Stimulated activated naive CD8-positive, alpha-beta T cell treated with anti-CD3 and anti-CD28 coated beads, Interleukin-15, Interleukin-2, amounts not matched to agents 100 ng/mL and 50 ng/mL, for 24 hours (primary cell): ENCODE data around the gene KRT4.

Source experiments
- H3K27ac Mint-ChIP-seq: one replicate; pipeline ENCODE4 v1.8.0; 2021; ENCODE audit warnings: mild to moderate bottlenecking, mixed read lengths
- H3K27me3 Mint-ChIP-seq: one replicate; pipeline ENCODE4 v1.8.0; 2021; ENCODE audit warnings: mixed read lengths
- H3K36me3 Mint-ChIP-seq: one replicate; pipeline ENCODE4 v1.8.0; 2021; ENCODE audit warnings: low read depth, mixed read lengths
- H3K4me1 Mint-ChIP-seq: one replicate; pipeline ENCODE4 v1.8.0; 2021; ENCODE audit warnings: low read depth, mixed read lengths
- H3K4me3 Mint-ChIP-seq: one replicate; pipeline ENCODE4 v1.8.0; 2021; ENCODE audit warnings: mild to moderate bottlenecking, mixed read lengths
- H3K9me3 Mint-ChIP-seq: one replicate; pipeline ENCODE4 v1.8.0; 2021; ENCODE audit warnings: mixed read lengths

KRT4 gene

DNA sequence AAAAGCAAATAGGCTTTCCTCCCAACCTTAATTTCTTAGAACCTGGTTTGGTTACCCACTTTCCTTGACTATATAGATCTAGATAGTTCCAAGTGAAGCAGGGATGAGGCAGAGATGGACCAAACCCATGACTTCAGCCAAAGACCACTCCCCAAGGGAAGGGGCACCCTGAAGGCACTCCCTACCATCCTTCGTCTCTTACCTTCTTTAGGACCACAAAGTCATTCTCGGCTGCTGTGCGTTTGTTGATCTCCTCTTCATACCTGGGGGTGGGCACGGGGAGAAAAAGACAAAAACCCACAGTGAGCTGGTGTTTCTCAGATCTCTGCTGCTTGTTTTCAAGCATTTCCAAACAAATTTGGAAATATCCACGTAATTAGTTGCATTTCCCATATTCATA is 3.4 kb downstream of the KRT4 start:
- no peak overlapping the region for H3K27ac Mint-ChIP-seq
- H3K4me1 Mint-ChIP-seq: no peaks in the 10 kb centered on the region
- H3K4me3 Mint-ChIP-seq: no peak overlapping the region
- H3K9me3 Mint-ChIP-seq: no peaks in the 10 kb centered on the region
- H3K36me3 Mint-ChIP-seq: no peaks in the 10 kb centered on the region
- H3K27me3 Mint-ChIP-seq: no peaks in the 10 kb centered on the region

DNA sequence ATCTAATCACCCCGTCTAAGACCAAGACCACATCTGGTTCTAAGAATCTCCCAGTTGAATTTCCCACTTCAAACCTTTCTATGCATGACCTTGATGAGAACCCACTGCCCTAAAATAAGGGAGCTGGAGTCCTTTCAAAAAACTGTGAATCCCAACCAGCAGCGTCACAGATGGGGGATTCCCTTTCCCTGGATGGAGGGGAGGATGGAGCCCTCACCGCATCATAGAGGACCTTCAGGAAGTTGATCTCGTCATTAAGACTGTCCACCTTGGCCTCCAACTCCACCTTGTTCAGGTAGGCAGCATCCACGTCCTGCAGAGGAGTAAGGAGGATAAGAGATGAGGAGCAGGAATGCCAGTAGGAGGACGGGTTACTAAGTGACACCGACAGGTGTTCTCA is 4.8 kb downstream of the KRT4 start:
- no peaks in the 10 kb centered on the region for H3K27me3 Mint-ChIP-seq
- H3K9me3 Mint-ChIP-seq: no peaks in the 10 kb centered on the region
- no peak overlapping the region for H3K27ac Mint-ChIP-seq
- no peak overlapping the region for H3K4me3 Mint-ChIP-seq
- no peaks in the 10 kb centered on the region for H3K4me1 Mint-ChIP-seq
- no peaks in the 10 kb centered on the region for H3K36me3 Mint-ChIP-seq

DNA sequence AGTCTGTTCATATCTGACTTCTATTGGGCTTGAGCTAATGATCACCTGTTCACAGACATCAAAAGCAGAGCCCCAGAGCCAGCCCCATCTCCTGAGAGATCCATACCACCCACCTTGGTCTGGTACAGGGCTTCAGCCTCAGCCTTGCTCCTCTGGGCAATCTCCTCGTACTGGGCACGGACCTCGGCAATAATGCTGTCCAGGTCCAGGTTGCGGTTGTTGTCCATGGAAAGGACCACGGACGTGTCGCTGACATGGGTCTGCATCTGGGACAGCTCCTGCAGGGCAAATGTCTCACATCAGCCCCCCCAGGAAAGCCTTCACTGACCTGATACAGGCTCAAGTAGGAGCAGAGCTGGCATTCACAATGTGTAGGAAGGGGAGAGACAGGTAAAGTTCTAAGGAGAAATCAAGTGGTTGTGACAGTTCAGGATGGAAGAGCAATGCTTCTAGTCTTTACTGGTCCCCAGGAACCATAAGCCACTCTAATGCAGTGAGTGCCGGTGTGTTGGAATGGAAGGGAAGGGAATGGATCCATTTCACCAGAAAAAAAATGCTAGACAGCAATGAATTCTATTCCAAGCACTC is 5.2 kb downstream of the KRT4 start:
- Mint-ChIP-seq H3K9me3 (no peaks in the 10 kb centered on the region), H3K4me3 (no peak overlapping the region), H3K27me3 (no peaks in the 10 kb centered on the region), H3K4me1 (no peaks in the 10 kb centered on the region), H3K36me3 (no peaks in the 10 kb centered on the region), H3K27ac (no peak overlapping the region)

DNA sequence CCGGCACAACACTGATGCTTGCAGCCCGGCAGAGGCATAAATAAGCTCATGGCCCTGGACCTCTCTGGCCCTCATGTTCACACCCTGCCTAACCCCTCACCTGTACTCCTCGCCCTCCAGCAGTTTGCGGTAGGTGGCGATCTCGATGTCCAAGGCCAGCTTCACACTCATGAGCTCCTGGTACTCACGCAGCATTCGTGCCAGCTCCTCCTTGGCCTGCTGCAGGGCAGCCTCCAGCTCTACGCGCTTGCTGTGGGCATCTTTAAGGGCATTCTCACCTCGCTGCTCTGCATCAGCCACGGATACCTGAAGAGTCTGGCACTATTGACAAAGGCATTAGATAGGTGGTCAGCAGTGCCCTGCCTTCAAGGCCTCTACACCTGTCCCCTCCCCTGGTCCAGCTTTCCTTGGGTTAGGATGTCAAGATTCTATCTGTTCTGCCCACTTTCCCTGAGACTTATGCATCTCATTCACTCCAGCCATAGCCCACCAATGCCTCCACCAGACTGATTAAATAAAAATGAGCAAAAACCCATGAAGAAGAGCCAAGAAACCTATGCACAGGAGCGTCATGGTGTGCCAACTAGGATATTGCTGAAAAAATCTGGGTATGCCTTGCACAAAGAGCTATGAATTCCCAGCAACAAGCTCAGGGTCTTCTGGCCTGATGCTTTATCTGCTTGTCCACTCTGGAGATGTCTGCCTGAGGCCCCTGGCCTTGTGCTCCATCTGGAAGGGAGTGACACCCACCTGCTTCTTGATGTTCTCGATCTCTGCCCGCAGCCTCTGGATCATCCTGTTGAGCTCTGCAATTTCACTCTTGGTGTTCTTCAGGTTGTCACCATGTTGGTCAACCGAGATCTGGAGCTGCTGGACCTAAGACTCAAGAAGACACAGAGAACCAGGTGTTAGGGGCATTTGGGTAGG is 6.1 kb downstream of the KRT4 start:
- no peaks in the 10 kb centered on the region for H3K4me1 Mint-ChIP-seq
- H3K36me3 Mint-ChIP-seq: no peaks in the 10 kb centered on the region
- H3K4me3 Mint-ChIP-seq: no peak overlapping the region
- no peaks in the 10 kb centered on the region for H3K27me3 Mint-ChIP-seq
- no peaks in the 10 kb centered on the region for H3K9me3 Mint-ChIP-seq
- H3K27ac Mint-ChIP-seq: no peak overlapping the region

DNA sequence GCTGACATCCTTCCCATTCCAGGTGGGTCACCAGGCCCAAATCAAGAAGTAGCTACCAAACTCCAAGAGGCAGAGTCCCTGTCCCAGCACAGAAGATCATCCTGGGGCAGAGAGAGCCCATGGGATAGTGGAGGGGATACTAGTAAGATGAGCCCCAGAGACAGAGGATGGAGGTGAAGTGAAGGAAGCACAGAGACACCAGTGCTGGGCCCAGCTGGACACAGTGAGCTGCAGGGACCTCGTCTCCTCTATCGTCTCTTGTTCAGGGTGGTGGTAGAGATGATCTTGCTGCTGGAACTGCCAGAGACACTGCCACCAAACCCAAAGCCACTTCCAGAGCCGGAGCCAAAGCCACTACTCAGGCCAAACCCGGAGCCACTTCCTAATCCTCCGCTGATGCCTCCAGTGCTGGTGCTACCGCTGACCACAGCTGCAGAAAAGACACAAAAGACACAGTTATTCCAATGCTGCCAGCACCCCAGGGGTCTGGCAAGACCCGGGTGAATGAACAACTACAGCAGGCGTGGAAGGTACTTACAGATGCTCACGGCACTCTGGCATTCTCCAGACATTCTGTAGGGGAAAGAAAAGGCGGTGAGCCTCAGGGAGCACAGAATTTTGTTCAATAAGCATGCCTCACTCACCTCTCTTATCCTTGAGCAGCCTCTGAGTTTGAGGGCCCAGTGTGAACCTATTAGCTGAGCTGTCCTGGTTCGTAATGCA is 6.9 kb downstream of the KRT4 start:
- no peaks in the 10 kb centered on the region for H3K36me3 Mint-ChIP-seq

DNA sequence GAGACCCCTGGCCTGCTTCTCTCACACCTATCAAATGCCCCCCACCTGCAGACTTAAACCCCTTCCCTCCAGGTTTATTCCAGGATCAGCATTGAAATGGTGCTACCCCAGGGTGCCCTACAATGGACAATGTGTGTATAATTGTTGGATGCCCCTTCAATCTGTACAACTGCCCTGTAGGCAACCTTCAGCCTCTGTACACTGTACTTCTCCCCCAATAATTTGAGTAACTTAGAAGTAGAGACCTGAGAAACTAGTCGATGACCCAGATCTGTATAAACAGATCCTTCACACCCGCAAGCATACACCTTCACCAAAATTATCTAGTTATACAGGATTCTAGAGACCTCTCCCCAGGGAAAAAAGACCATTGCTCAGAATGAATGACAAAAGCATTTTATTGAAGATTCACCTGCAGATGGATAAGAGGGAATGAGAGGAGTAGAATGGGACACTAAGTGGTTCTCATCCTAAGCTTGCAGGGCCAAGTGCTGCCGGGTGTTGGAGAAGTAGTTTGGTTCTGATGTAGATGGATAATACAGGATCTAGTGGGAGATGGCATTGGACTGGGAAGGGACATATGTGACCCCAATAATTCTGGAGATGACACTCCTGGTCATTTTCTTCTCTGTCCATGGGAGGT is 7.6 kb downstream of the KRT4 start:
- Mint-ChIP-seq H3K27ac (no peak overlapping the region), H3K36me3 (no peaks in the 10 kb centered on the region), H3K27me3 (no peaks in the 10 kb centered on the region), H3K9me3 (no peaks in the 10 kb centered on the region), H3K4me1 (no peaks in the 10 kb centered on the region), H3K4me3 (no peak overlapping the region)

More for the DNA sequence above, 6.9 kb downstream of the KRT4 start:
- no peak overlapping the region for H3K4me3 Mint-ChIP-seq
- H3K27me3 Mint-ChIP-seq: no peaks in the 10 kb centered on the region
- no peaks in the 10 kb centered on the region for H3K9me3 Mint-ChIP-seq
- H3K27ac Mint-ChIP-seq: no peak overlapping the region
- H3K4me1 Mint-ChIP-seq: no peaks in the 10 kb centered on the region

DNA sequence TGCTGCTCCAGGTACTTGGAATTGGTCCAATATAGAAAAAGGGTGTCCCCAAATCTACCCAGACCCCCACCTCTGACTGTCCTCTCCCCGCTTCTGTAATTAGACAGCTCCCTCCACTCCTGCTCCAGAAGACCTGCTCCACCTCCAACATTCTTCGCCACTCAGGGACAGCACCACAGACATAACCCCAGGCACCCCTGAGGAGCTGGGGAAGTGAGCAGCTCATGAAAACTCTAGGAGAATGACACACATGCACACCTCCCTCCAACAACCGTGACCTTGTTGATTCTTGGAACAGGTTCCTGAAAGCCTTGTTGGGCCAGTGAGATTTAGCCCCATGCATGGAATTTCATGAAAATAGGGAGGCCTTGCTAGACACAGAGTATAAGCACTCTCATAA is 8.2 kb downstream of the KRT4 start:
- H3K4me3 Mint-ChIP-seq: no peak overlapping the region
- H3K9me3 Mint-ChIP-seq: no peaks in the 10 kb centered on the region
- H3K4me1 Mint-ChIP-seq: no peaks in the 10 kb centered on the region
- H3K36me3 Mint-ChIP-seq: no peaks in the 10 kb centered on the region
- H3K27me3 Mint-ChIP-seq: no peaks in the 10 kb centered on the region
- no peak overlapping the region for H3K27ac Mint-ChIP-seq

DNA sequence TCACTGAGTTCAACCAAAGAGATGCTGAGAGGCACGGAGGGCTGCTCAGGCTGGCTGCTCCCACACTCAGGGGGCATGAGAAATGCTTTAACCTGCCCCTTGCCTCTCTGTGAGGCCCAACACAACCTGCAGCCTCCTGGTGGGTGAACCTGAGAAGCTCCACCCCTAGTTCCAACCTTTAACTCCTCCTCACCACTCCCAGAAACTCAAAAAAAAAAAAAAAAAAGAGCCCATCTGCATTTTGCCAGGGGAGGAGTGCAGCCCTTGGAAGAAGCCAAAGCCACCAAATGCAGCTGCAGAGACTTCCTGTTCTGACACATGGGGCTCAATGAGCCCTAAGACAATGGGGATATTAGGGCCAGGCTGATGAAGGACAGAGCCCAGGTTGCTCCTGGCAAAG is 8.9 kb downstream of the KRT4 start:
- no peaks in the 10 kb centered on the region for H3K9me3 Mint-ChIP-seq
- H3K4me3 Mint-ChIP-seq: no peak overlapping the region
- no peaks in the 10 kb centered on the region for H3K36me3 Mint-ChIP-seq
- H3K4me1 Mint-ChIP-seq: no peaks in the 10 kb centered on the region
- no peak overlapping the region for H3K27ac Mint-ChIP-seq
- H3K27me3 Mint-ChIP-seq: no peaks in the 10 kb centered on the region

DNA sequence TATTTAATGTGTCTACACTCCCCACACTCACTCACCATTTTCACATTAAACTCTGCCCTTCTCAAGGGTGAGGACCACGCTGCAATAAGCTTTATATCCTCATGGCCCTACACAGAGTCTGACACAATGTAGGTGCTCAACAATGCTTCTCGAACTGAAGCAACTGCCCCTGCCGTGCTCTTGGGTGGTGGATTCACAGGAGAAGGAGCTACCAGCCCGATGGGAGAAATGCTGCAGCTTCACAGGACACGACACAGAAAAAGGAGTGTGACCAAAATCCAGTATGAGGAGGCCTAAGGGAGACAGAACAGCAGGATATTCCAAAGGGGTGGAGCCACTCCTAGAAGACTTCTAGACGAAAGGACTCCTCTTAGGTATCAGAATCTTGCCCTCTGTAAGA is 11.5 kb downstream of the KRT4 start:
- Mint-ChIP-seq H3K27ac (no peak overlapping the region), H3K4me1 (no peaks in the 10 kb centered on the region), H3K27me3 (no peaks in the 10 kb centered on the region), H3K9me3 (no peaks in the 10 kb centered on the region), H3K36me3 (no peaks in the 10 kb centered on the region), H3K4me3 (no peak overlapping the region)

DNA sequence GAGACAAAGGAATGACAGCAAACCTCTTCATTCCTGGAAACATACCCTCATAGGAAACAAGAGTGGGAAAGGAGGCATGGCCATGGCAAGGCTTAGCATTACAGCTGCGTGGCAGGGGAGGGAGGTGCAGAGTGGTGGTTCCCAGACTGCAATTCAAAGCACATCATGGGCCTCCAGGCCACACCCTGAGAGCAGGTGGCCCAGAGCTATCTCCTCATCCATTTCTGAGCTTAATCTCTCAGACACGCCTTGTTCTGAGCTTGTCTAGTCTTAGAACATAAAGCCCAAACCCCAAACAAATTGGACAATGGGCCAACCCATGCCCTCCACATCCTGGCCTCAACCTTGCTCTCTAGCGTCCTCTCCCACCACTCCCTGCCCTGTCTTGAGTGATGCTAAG is 12.1 kb downstream of the KRT4 start:
- Mint-ChIP-seq H3K9me3 (no peaks in the 10 kb centered on the region), H3K4me3 (no peak overlapping the region), H3K27me3 (no peaks in the 10 kb centered on the region), H3K27ac (no peak overlapping the region), H3K36me3 (no peaks in the 10 kb centered on the region), H3K4me1 (no peaks in the 10 kb centered on the region)

DNA sequence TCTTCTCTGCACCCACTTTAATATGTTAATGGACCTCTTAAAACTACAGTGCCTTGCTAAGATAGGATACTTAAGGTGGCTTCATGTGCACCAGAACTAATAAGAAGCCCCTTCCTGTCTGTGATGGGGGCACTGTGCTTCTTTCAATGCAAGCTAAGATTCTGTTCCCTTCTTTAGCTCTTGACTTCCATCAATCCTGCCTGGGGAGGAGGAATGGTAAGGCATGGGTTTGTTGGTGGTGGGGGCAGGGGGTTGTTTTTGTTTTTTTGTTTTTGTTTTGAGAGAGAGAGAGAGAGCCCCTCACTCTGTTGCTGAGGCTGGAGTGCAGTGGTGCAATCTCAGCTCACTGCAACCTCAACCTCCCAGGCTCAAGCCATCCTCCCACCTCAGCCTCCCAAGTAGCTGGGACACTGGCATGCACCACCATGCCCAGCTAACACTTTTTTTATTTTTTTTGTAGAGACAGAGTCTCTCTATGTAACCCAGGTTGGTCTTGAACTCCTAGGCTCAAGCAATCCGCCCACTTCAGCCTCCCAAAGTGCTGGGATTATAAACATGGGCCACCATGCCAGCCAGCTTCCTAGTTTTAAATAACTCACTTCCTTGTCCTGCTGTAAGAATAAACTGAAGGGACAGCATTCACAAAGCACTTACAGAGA is 13.5 kb downstream of the KRT4 start:
- H3K4me1 Mint-ChIP-seq: no peaks in the 10 kb centered on the region

DNA sequence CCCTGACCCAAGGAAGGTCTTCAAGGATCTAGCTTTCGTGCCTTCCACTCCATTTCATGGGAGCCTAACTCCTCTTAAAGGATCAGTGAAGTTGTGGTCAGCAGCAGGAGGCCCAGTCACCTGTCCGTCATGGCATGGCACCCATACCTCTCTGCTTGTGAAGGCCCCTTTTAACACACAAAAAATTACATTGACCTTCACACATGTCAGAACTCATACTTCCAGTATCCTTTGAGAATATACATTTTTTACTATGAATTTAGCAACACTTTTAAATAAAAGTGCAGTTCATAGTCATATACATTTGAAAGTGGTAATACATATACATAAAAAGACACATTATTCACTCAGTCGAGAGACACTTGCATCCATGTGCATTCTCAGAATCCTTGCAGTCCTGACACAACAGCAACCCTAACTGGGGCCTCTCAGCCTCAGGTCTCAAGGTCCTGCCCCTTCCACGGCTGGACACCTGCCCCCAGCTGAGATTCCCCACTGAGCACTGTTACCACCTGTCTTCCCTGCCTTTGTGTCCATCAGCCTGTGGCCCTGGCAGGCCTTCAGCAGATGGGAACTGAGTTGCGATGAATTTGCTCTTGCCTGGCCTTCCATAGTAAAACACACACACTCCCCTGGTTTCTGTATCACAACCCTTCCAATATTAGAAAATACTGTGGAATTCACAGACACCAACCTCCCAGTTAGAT is 14.3 kb downstream of the KRT4 start:
- peaks cover under 1% of the 10 kb centered on the region for H3K4me1 Mint-ChIP-seq
- H3K9me3 Mint-ChIP-seq: no peaks in the 10 kb centered on the region
- H3K27ac Mint-ChIP-seq: no peak overlapping the region
- H3K27me3 Mint-ChIP-seq: no peaks in the 10 kb centered on the region
- no peaks in the 10 kb centered on the region for H3K36me3 Mint-ChIP-seq
- no peak overlapping the region for H3K4me3 Mint-ChIP-seq

More for the DNA sequence above, 13.5 kb downstream of the KRT4 start:
- no peaks in the 10 kb centered on the region for H3K9me3 Mint-ChIP-seq
- H3K4me3 Mint-ChIP-seq: no peak overlapping the region
- H3K27ac Mint-ChIP-seq: no peak overlapping the region
- H3K36me3 Mint-ChIP-seq: no peaks in the 10 kb centered on the region
- H3K27me3 Mint-ChIP-seq: no peaks in the 10 kb centered on the region

DNA sequence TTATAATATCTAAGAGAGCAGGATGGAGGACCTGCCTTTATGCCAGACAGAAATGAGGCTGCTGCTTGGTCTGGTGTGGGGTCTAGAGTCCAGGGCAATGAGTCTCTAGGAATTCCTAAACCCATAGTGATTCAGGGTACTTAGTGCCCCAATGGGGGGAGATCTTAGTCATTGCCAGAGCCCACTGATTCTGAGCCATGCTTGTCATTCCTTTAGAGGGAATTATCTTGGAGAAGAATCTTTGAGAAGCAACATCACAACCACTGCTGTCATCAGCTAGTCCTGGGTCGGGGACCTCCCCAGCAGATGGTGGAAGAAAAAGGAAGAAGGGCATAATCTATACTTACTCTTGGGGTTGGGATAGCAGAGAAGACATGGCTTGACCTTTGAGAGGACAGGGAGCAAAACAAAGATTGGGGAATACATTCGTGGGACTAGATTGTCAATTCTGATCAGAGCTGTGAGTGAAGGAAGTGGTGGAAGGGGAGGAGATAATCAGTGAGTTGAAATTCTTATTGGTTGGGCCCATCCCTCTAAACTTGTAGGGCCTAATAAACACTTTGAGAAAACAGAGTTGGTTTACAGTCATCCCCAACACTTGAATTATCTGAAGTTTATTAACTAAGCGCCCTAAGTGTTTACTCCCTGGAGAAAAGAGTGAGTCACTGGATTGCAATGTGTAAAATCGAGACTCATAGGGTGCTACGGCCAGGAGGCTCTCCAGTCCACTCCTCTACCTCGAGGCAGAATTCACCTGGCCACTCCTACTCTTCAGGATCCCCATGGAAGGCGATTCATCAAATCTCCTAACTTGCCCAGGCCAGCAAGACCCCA is 15.0 kb downstream of the KRT4 start:
- Mint-ChIP-seq H3K9me3 (no peaks in the 10 kb centered on the region), H3K4me1 (peaks cover 8% of the 10 kb centered on the region), H3K27ac (no peak overlapping the region), H3K4me3 (no peak overlapping the region), H3K36me3 (no peaks in the 10 kb centered on the region), H3K27me3 (no peaks in the 10 kb centered on the region)
